Keratinocyte (primary cell): ENCODE results near the gene ADSS2. TPM values are rescaled to one million over a fixed set of nuclear protein-coding genes. Genes with fewer than 3 reads are reported as not detected.
A peak's percentile ranks its signal among the peaks of the same experiment; 100 is the strongest.

Experiments used
- DNase-seq: peaks from one replicate; pipeline ENCODE4 v3.0.0-alpha.2; 2011; ENCODE audit warnings: low read depth, missing footprints, low spot score
- FAIRE-seq: peaks from 2 replicates; lab custom pipeline; 2011; peaks lifted over from hg19 to GRCh38; lab: Jason Lieb, UNC
- H2AFZ ChIP-seq: 2 replicates; pipeline ENCODE4 v1.6.0; 2012; ENCODE audit warnings: low read length, control low read depth, inconsistent platforms; ENCODE audit not compliant: control insufficient read depth
- H3K27ac ChIP-seq: 2 replicates; pipeline ENCODE4 v1.5.1; 2011; ENCODE audit warnings: low read length; ENCODE audit not compliant: control insufficient read depth, insufficient read depth
- H3K27me3 ChIP-seq: 3 replicates; pipeline ENCODE4 v1.6.0; 2011; ENCODE audit warnings: low read length; ENCODE audit not compliant: control insufficient read depth, insufficient read depth; ENCODE audit errors: extremely low read depth
- H3K36me3 ChIP-seq, 2 experiments: 2 replicates in 1 of 2; 3 replicates in 1 of 2; pipeline ENCODE4 v1.5.1; 2011; ENCODE audit warnings: low read length in 2 of 2, mild to moderate bottlenecking in 1 of 2; ENCODE audit not compliant: control insufficient read depth in 2 of 2, insufficient read depth in 2 of 2; ENCODE audit errors: extremely low read depth in 1 of 2
- H3K4me1 ChIP-seq: 3 replicates; pipeline ENCODE4 v1.5.1; 2011; ENCODE audit warnings: low read length; ENCODE audit not compliant: control insufficient read depth, insufficient read depth; ENCODE audit errors: extremely low read depth
- H3K4me2 ChIP-seq: 3 replicates; pipeline ENCODE4 v1.6.0; 2011; ENCODE audit warnings: low read depth, low read length; ENCODE audit not compliant: control insufficient read depth, insufficient read depth; ENCODE audit errors: extremely low read depth
- H3K4me3 ChIP-seq, 3 experiments: fragments of 200-600 bp in 1 of 3; sonication (generic) in 1 of 3; 2 replicates in 2 of 3; 3 replicates in 1 of 3; pipeline ENCODE4 v1.5.1; 2011 to 2016; ENCODE audit warnings: low read length in 3 of 3, mild to moderate bottlenecking in 3 of 3, control low read depth in 2 of 3, inconsistent platforms in 1 of 3, low read depth in 1 of 3, mixed read lengths in 1 of 3, mixed run types in 1 of 3, moderate library complexity in 1 of 3; ENCODE audit not compliant: control insufficient read depth in 2 of 3, insufficient read depth in 2 of 3; ENCODE audit errors: extremely low read depth in 1 of 3
- H3K79me2 ChIP-seq: 2 replicates; pipeline ENCODE4 v1.6.0; 2012; ENCODE audit warnings: low read length; ENCODE audit not compliant: control insufficient read depth, insufficient read depth
- H3K9ac ChIP-seq: 3 replicates; pipeline ENCODE4 v1.6.0; 2011; ENCODE audit warnings: low read length; ENCODE audit not compliant: control insufficient read depth, insufficient read depth; ENCODE audit errors: extremely low read depth
- H3K9me1 ChIP-seq: 3 replicates; pipeline ENCODE4 v1.6.0; 2011; ENCODE audit warnings: low read length; ENCODE audit not compliant: control insufficient read depth, insufficient read depth; ENCODE audit errors: extremely low read depth
- H3K9me3 ChIP-seq: 2 replicates; pipeline ENCODE4 v1.5.1; 2012; ENCODE audit warnings: low read depth, low read length; ENCODE audit not compliant: control insufficient read depth
- H4K20me1 ChIP-seq: 3 replicates; pipeline ENCODE4 v1.6.0; 2011; ENCODE audit warnings: low read length; ENCODE audit not compliant: control insufficient read depth, insufficient read depth; ENCODE audit errors: extremely low read depth
- CTCF ChIP-seq, 3 experiments: IDR thresholded peaks in 1 of 3; conservative IDR thresholded peaks in 1 of 3; optimal IDR thresholded peaks in 1 of 3; 2 replicates in 2 of 3; 3 replicates in 1 of 3; pipeline versions ENCODE3 to v1.5.1; 2011; ENCODE audit warnings: low read length in 3 of 3, mild to moderate bottlenecking in 3 of 3, moderate library complexity in 2 of 3, control low read depth in 1 of 3, inconsistent platforms in 1 of 3; ENCODE audit not compliant: insufficient read depth in 2 of 3; ENCODE audit errors: extremely low read depth in 1 of 3
- EZH2 ChIP-seq: IDR thresholded peaks from one replicate; pipeline ENCODE4 v1.6.1; 2012; ENCODE audit warnings: inconsistent platforms, mild to moderate bottlenecking, low read length, moderate library complexity
- dilution Hi-C: fragments of 300-500 bp; cut with MboI; formaldehyde crosslinking; loops from one replicate; pipeline ENCODE4 v1.7.0; 2020; ENCODE audit warnings: low sequenced_read_pairs; ENCODE audit not compliant: extremely low pct_ligation_motif_present
- polyA plus RNA-seq, 5 experiments: library from polyadenylated mRNA; depleted of rRNA in 3 of 5; stranded (reverse) in 3 of 5; stranded (forward) in 1 of 5; unstranded in 1 of 5; fragments of >200 nt; gene quantifications; 1 replicate in 1 of 5; 2 replicates in 3 of 5; 3 replicates in 1 of 5; pipeline versions ENCODE4 v1.2.1 to v1.2.3, GENCODE V29; 2011 to 2012; ENCODE audit warnings: missing spikeins in 2 of 5, low read depth in 1 of 5, low replicate concordance in 1 of 5

Gene ADSS2
- polyA plus RNA-seq, 1 donor (not counting 4 experiments of a cell fraction or from before 2014, with no cell fraction given), result 53.5 TPM

DNA sequence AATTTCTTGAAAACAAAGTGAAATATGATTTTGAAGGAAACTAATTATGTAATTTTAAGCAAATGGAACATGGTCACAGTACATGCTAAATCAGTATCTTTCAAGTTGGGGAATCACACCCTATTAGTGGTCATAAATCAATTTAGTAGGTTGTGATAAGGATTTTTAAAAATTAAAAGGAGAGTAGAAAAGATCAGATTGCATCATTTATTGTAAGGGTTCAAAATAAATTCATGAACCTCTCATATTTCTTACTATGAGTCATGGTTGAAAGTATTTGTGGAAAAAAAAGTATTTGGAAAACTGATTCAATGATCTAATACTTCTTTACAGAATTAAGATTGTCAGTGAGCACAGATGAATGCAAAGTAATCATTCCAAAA is 14.6 kb downstream of the ADSS2 start:
- Histone ChIP-seq H4K20me1 (no peaks in the 10 kb centered on the region), H3K36me3 (peaks cover 2 to 9% of the 10 kb centered on the region in 2 experiments), H3K4me2 (peak overlapping the region; percentile 51), H3K4me1 (peaks cover 37% of the 10 kb centered on the region), H3K4me3 (no peak overlapping the region), H3K9me1 (no peaks in the 10 kb centered on the region), H3K79me2 (peaks cover 39% of the 10 kb centered on the region), H3K27me3 (no peaks in the 10 kb centered on the region), H3K27ac (peak overlapping the region; percentile 33), H3K9ac (no peak overlapping the region), H2AFZ (no peak overlapping the region), H3K9me3 (no peaks in the 10 kb centered on the region)
- dilution Hi-C loops, result no loop called here
- FAIRE-seq (no peak), DNase-seq (no peak)
- no peak for TF ChIP-seq EZH2
- no peak for TF ChIP-seq CTCF (optimal IDR thresholded peaks at IDR 0.05 in 1 of 3, IDR thresholded peaks at IDR 0.05 in 1 of 3, conservative IDR thresholded peaks at IDR 0.05 in 1 of 3; ENCODE audit: extremely low read depth in 1 of 3, insufficient read depth in 2 of 3, low read length in 3 of 3)

DNA sequence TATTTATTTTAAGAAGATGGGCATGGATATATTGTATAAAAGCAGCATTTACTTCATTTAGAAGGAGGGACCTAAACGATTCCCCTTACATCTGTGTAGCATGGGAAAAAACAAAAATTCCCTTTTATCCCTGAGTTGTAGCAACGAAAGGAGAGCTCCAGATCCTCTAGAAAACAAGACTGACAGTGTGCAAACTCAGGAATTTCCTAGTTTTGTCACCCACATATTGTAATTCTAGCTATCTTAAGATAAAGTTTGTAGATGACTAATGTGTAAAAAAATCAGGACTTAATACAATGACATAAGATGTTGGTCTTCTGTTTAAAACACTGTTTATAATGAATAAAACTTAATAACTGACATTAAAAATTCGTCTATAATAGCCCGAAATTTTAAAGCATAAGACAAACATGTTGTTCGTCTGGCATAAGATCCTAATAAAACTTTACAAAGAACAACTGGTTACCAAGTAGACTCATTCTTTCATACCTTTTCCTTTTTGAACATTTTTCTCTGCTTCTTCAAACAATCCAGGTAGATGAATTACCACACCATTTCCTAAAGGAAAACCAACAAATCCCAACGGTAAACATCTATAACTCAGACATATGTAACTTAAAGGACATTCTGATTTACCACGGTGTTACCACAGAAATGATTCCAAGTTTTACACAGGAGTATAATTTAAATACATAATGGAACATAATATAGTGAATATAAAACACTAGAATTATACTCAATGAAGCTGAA is 15.2 kb downstream of the ADSS2 start:
- dilution Hi-C loops, result no loop called here
- peak overlapping the region; percentile 33 for H3K27ac ChIP-seq
- no peaks in the 10 kb centered on the region for H3K9me3 ChIP-seq
- no peaks in the 10 kb centered on the region for H4K20me1 ChIP-seq
- H3K79me2 ChIP-seq, result peaks cover 33% of the 10 kb centered on the region
- peaks cover 37% of the 10 kb centered on the region for H3K4me1 ChIP-seq
- H3K36me3 ChIP-seq, result peaks cover 2 to 9% of the 10 kb centered on the region in 2 experiments
- TF ChIP-seq EZH2, result no peak
- no peak for TF ChIP-seq CTCF (optimal IDR thresholded peaks at IDR 0.05 in 1 of 3, IDR thresholded peaks at IDR 0.05 in 1 of 3, conservative IDR thresholded peaks at IDR 0.05 in 1 of 3; ENCODE audit: extremely low read depth in 1 of 3, insufficient read depth in 2 of 3, low read length in 3 of 3)
- H3K27me3 ChIP-seq, result no peaks in the 10 kb centered on the region
- H3K9me1 ChIP-seq, result no peaks in the 10 kb centered on the region
- H3K4me3 ChIP-seq, result no peak overlapping the region
- H3K9ac ChIP-seq, result no peak overlapping the region
- DNase-seq, result no peak
- no peak for FAIRE-seq
- H2AFZ ChIP-seq, result no peak overlapping the region
- H3K4me2 ChIP-seq, result peak overlapping the region; percentile 51
